ENCODE measurements around the gene BAHD1.

The BAHD1 gene

GRCh38 chr15:40498418-40498817 is 57.7 kb downstream of the BAHD1 start:
- H3K9ac ChIP-seq (ENCODE audit: low read depth in 1 of 2, low read length in 2 of 2): no peak overlapping the region
- peaks cover 0 to 6% of the 10 kb centered on the region in 2 donors for H3K27me3 ChIP-seq (ENCODE audit: control insufficient read depth in 2 of 2, insufficient read depth in 2 of 2, low read length in 2 of 2)
- no peak overlapping the region for H3K27ac ChIP-seq (ENCODE audit: low read depth in 2 of 2, low read length in 2 of 2)
- no peaks in the 10 kb centered on the region for H3K9me3 ChIP-seq (ENCODE audit: control insufficient read depth in 2 of 2, low read length in 2 of 2)
- no peaks in the 10 kb centered on the region for H3K36me3 ChIP-seq (ENCODE audit: control insufficient read depth in 2 of 2, insufficient read depth in 2 of 2, low read length in 2 of 2)
- no peak overlapping the region for H3K4me3 ChIP-seq (ENCODE audit: low read length in 2 of 2)
- no peaks in the 10 kb centered on the region for H3K4me1 ChIP-seq (ENCODE audit: control insufficient read depth in 2 of 2, insufficient read depth in 2 of 2, low read length in 2 of 2)

GRCh38 chr15:40498891-40499290 is 58.1 kb downstream of the BAHD1 start:
- no peaks in the 10 kb centered on the region for H3K36me3 ChIP-seq (ENCODE audit: control insufficient read depth in 2 of 2, insufficient read depth in 2 of 2, low read length in 2 of 2)

GRCh38 chr15:40499931-40500330 is 59.2 kb downstream of the BAHD1 start:
- H3K9ac ChIP-seq (ENCODE audit: low read depth in 1 of 2, low read length in 2 of 2): no peak overlapping the region
- peaks cover under 1 to 10% of the 10 kb centered on the region in 2 donors for H3K27me3 ChIP-seq (ENCODE audit: control insufficient read depth in 2 of 2, insufficient read depth in 2 of 2, low read length in 2 of 2)
- H3K36me3 ChIP-seq (ENCODE audit: control insufficient read depth in 2 of 2, insufficient read depth in 2 of 2, low read length in 2 of 2): no peaks in the 10 kb centered on the region
- H3K9me3 ChIP-seq (ENCODE audit: control insufficient read depth in 2 of 2, low read length in 2 of 2): no peaks in the 10 kb centered on the region
- no peaks in the 10 kb centered on the region for H3K4me1 ChIP-seq (ENCODE audit: control insufficient read depth in 2 of 2, insufficient read depth in 2 of 2, low read length in 2 of 2)
- no peak overlapping the region for H3K4me3 ChIP-seq (ENCODE audit: low read length in 2 of 2)
- H3K27ac ChIP-seq (ENCODE audit: low read depth in 2 of 2, low read length in 2 of 2): no peak overlapping the region

More at GRCh38 chr15:40498891-40499290, 58.1 kb downstream of the BAHD1 start:
- Histone ChIP-seq H3K27ac (ENCODE audit: low read depth in 2 of 2, low read length in 2 of 2) (no peak overlapping the region), H3K4me1 (ENCODE audit: control insufficient read depth in 2 of 2, insufficient read depth in 2 of 2, low read length in 2 of 2) (no peaks in the 10 kb centered on the region), H3K9me3 (ENCODE audit: control insufficient read depth in 2 of 2, low read length in 2 of 2) (no peaks in the 10 kb centered on the region), H3K27me3 (ENCODE audit: control insufficient read depth in 2 of 2, insufficient read depth in 2 of 2, low read length in 2 of 2) (peaks cover 0 to 10% of the 10 kb centered on the region in 2 donors), H3K9ac (ENCODE audit: low read depth in 1 of 2, low read length in 2 of 2) (no peak overlapping the region), H3K4me3 (ENCODE audit: low read length in 2 of 2) (no peak overlapping the region)

GRCh38 chr15:40500568-40501330 is 60.0 kb downstream of the BAHD1 start:
- no peak overlapping the region for H3K4me3 ChIP-seq (ENCODE audit: low read length in 2 of 2)
- no peaks in the 10 kb centered on the region for H3K36me3 ChIP-seq (ENCODE audit: control insufficient read depth in 2 of 2, insufficient read depth in 2 of 2, low read length in 2 of 2)
- H3K27ac ChIP-seq (ENCODE audit: low read depth in 2 of 2, low read length in 2 of 2): no peak overlapping the region
- H3K4me1 ChIP-seq (ENCODE audit: control insufficient read depth in 2 of 2, insufficient read depth in 2 of 2, low read length in 2 of 2): no peaks in the 10 kb centered on the region
- H3K9me3 ChIP-seq (ENCODE audit: control insufficient read depth in 2 of 2, low read length in 2 of 2): no peaks in the 10 kb centered on the region
- H3K27me3 ChIP-seq (ENCODE audit: control insufficient read depth in 2 of 2, insufficient read depth in 2 of 2, low read length in 2 of 2): peaks cover 2 to 11% of the 10 kb centered on the region in 2 donors
- H3K9ac ChIP-seq (ENCODE audit: low read depth in 1 of 2, low read length in 2 of 2): no peak overlapping the region

- Histone ChIP-seq H3K4me3 (ENCODE audit: low read length in 2 of 2) (no peak overlapping the region), H3K36me3 (ENCODE audit: control insufficient read depth in 2 of 2, insufficient read depth in 2 of 2, low read length in 2 of 2) (no peaks in the 10 kb centered on the region), H3K27ac (ENCODE audit: low read depth in 2 of 2, low read length in 2 of 2) (no peak overlapping the region), H3K4me1 (ENCODE audit: control insufficient read depth in 2 of 2, insufficient read depth in 2 of 2, low read length in 2 of 2) (no peaks in the 10 kb centered on the region), H3K9ac (ENCODE audit: low read depth in 1 of 2, low read length in 2 of 2) (no peak overlapping the region), H3K27me3 (ENCODE audit: control insufficient read depth in 2 of 2, insufficient read depth in 2 of 2, low read length in 2 of 2) (peaks cover 2 to 11% of the 10 kb centered on the region in 2 donors), H3K9me3 (ENCODE audit: control insufficient read depth in 2 of 2, low read length in 2 of 2) (no peaks in the 10 kb centered on the region)
Measured at GRCh38 chr15:40501487-40501886, 60.7 kb downstream of the BAHD1 start.

- Histone ChIP-seq H3K4me1 (ENCODE audit: control insufficient read depth in 2 of 2, insufficient read depth in 2 of 2, low read length in 2 of 2) (peaks cover 9 to 16% of the 10 kb centered on the region in 2 donors), H3K9me3 (ENCODE audit: control insufficient read depth in 2 of 2, low read length in 2 of 2) (no peaks in the 10 kb centered on the region), H3K27ac (ENCODE audit: low read depth in 2 of 2, low read length in 2 of 2) (no peak overlapping the region), H3K4me3 (ENCODE audit: low read length in 2 of 2) (peak overlapping the region; percentile 36 to 48), H3K9ac (ENCODE audit: low read depth in 1 of 2, low read length in 2 of 2) (peak overlapping the region in 1 of 2 donors; percentile 57), H3K27me3 (ENCODE audit: control insufficient read depth in 2 of 2, insufficient read depth in 2 of 2, low read length in 2 of 2) (peaks cover 6 to 10% of the 10 kb centered on the region in 2 donors), H3K36me3 (ENCODE audit: control insufficient read depth in 2 of 2, insufficient read depth in 2 of 2, low read length in 2 of 2) (no peaks in the 10 kb centered on the region)
Measured at GRCh38 chr15:40506964-40507571, 66.3 kb downstream of the BAHD1 start.

GRCh38 chr15:40508216-40508615 is 67.5 kb downstream of the BAHD1 start:
- H3K4me1 ChIP-seq (ENCODE audit: control insufficient read depth in 2 of 2, insufficient read depth in 2 of 2, low read length in 2 of 2): peaks cover 9 to 17% of the 10 kb centered on the region in 2 donors
- H3K4me3 ChIP-seq (ENCODE audit: low read length in 2 of 2): no peak overlapping the region
- H3K9ac ChIP-seq (ENCODE audit: low read depth in 1 of 2, low read length in 2 of 2): no peak overlapping the region
- H3K9me3 ChIP-seq (ENCODE audit: control insufficient read depth in 2 of 2, low read length in 2 of 2): no peaks in the 10 kb centered on the region
- no peak overlapping the region for H3K27ac ChIP-seq (ENCODE audit: low read depth in 2 of 2, low read length in 2 of 2)
- no peaks in the 10 kb centered on the region for H3K36me3 ChIP-seq (ENCODE audit: control insufficient read depth in 2 of 2, insufficient read depth in 2 of 2, low read length in 2 of 2)
- H3K27me3 ChIP-seq (ENCODE audit: control insufficient read depth in 2 of 2, insufficient read depth in 2 of 2, low read length in 2 of 2): peaks cover 6 to 10% of the 10 kb centered on the region in 2 donors

- H3K9ac ChIP-seq (ENCODE audit: low read depth in 1 of 2, low read length in 2 of 2): no peak overlapping the region
- no peak overlapping the region for H3K27ac ChIP-seq (ENCODE audit: low read depth in 2 of 2, low read length in 2 of 2)
- peaks cover 9 to 17% of the 10 kb centered on the region in 2 donors for H3K4me1 ChIP-seq (ENCODE audit: control insufficient read depth in 2 of 2, insufficient read depth in 2 of 2, low read length in 2 of 2)
- peaks cover 0 to 8% of the 10 kb centered on the region in 2 donors for H3K27me3 ChIP-seq (ENCODE audit: control insufficient read depth in 2 of 2, insufficient read depth in 2 of 2, low read length in 2 of 2)
- no peaks in the 10 kb centered on the region for H3K36me3 ChIP-seq (ENCODE audit: control insufficient read depth in 2 of 2, insufficient read depth in 2 of 2, low read length in 2 of 2)
- no peaks in the 10 kb centered on the region for H3K9me3 ChIP-seq (ENCODE audit: control insufficient read depth in 2 of 2, low read length in 2 of 2)
- no peak overlapping the region for H3K4me3 ChIP-seq (ENCODE audit: low read length in 2 of 2)
Measured at GRCh38 chr15:40510201-40510600, 69.4 kb downstream of the BAHD1 start.

GRCh38 chr15:40511093-40511471 is 70.3 kb downstream of the BAHD1 start:
- Histone ChIP-seq H3K9me3 (ENCODE audit: control insufficient read depth in 2 of 2, low read length in 2 of 2) (no peaks in the 10 kb centered on the region), H3K4me1 (ENCODE audit: control insufficient read depth in 2 of 2, insufficient read depth in 2 of 2, low read length in 2 of 2) (peaks cover 9 to 17% of the 10 kb centered on the region in 2 donors), H3K4me3 (ENCODE audit: low read length in 2 of 2) (peak overlapping the region; percentile 53 to 72), H3K27ac (ENCODE audit: low read depth in 2 of 2, low read length in 2 of 2) (no peak overlapping the region), H3K27me3 (ENCODE audit: control insufficient read depth in 2 of 2, insufficient read depth in 2 of 2, low read length in 2 of 2) (peaks cover 0 to 8% of the 10 kb centered on the region in 2 donors), H3K36me3 (ENCODE audit: control insufficient read depth in 2 of 2, insufficient read depth in 2 of 2, low read length in 2 of 2) (no peaks in the 10 kb centered on the region), H3K9ac (ENCODE audit: low read depth in 1 of 2, low read length in 2 of 2) (peak overlapping the region; percentile 56 to 71)

GRCh38 chr15:40511472-40512133 is 70.8 kb downstream of the BAHD1 start:
- H3K4me1 ChIP-seq (ENCODE audit: control insufficient read depth in 2 of 2, insufficient read depth in 2 of 2, low read length in 2 of 2): peaks cover 9 to 17% of the 10 kb centered on the region in 2 donors
- H3K4me3 ChIP-seq (ENCODE audit: low read length in 2 of 2): peak overlapping the region; percentile 53 to 72
- H3K9me3 ChIP-seq (ENCODE audit: control insufficient read depth in 2 of 2, low read length in 2 of 2): no peaks in the 10 kb centered on the region
- H3K36me3 ChIP-seq (ENCODE audit: control insufficient read depth in 2 of 2, insufficient read depth in 2 of 2, low read length in 2 of 2): no peaks in the 10 kb centered on the region
- H3K9ac ChIP-seq (ENCODE audit: low read depth in 1 of 2, low read length in 2 of 2): peak overlapping the region; percentile 47 to 71
- H3K27me3 ChIP-seq (ENCODE audit: control insufficient read depth in 2 of 2, insufficient read depth in 2 of 2, low read length in 2 of 2): peaks cover 0 to 8% of the 10 kb centered on the region in 2 donors
- H3K27ac ChIP-seq (ENCODE audit: low read depth in 2 of 2, low read length in 2 of 2): no peak overlapping the region

Data from mucosa of rectum (tissue), 2 donors.